ENCODE data around the gene ABCC1. TPM values are rescaled to one million over a fixed set of nuclear protein-coding genes. Genes with fewer than 3 reads are reported as not detected.
"Not testable (repeated sequence)": the region's sequence is repeated elsewhere in the genome, so short reads cannot be mapped to it uniquely, and the experiment has no call there.

ABCC1 gene
- polyA plus RNA-seq, 1 of the 3 experiments (the other 2 are of a cell fraction): 23.7 TPM

- POLR2A ChIA-PET: interaction anchor here (0.6 kb wide), 1 partner anchor 412 kb away, joined by 3 read pairs; no protein-coding TSS in a partner anchor
- not testable (repeated sequence) for H3K4me3 ChIP-seq (ENCODE audit: low read depth in 2 of 2, low read length in 1 of 2); H3K9me3 ChIP-seq; H3K4me2 ChIP-seq; DNase-seq; H3K4me1 ChIP-seq (ENCODE audit: control insufficient read depth in 1 of 2, insufficient read depth in 2 of 2, low read depth in 1 of 2, low read length in 1 of 2); H3K9ac ChIP-seq; H3K27ac ChIP-seq (ENCODE audit: low read depth in 2 of 2, low read length in 1 of 2); H4K20me1 ChIP-seq (ENCODE audit: insufficient read depth); H3K79me2 ChIP-seq (ENCODE audit: insufficient read depth); H2AFZ ChIP-seq (ENCODE audit: low read depth); H3F3A ChIP-seq (replicated peaks; ENCODE audit: insufficient read depth); H3K9me2 ChIP-seq; H3K27me3 ChIP-seq (ENCODE audit: insufficient read depth)
- CTCF ChIA-PET: interaction anchor here (1.5 kb wide), 1 partner anchor 349 kb away, joined by 3 read pairs; no protein-coding TSS in a partner anchor
- H3K36me3 ChIP-seq (replicated peaks in 1 of 2; ENCODE audit: control insufficient read depth in 1 of 2, insufficient read depth in 2 of 2, low read length in 1 of 2): peaks cover 22 to 24% of the 10 kb centered on the region in 2 experiments
- WGBS (ENCODE audit: low lambda C conversion rate): 100% methylated on average over 1 of the region's 21 CpGs
These were observed 155.4 kb downstream of the ABCC1 start for GRCh38 chr16:16104804-16105141.

GRCh38 chr16:16105646-16106045 is 156.2 kb downstream of the ABCC1 start:
- Histone ChIP-seq H3K9me2 (no peaks in the 10 kb centered on the region), H3K9me3 (no peaks in the 10 kb centered on the region), H3F3A (replicated peaks; ENCODE audit: insufficient read depth) (no peaks in the 10 kb centered on the region), H3K79me2 (ENCODE audit: insufficient read depth) (no peaks in the 10 kb centered on the region), H4K20me1 (ENCODE audit: insufficient read depth) (no peaks in the 10 kb centered on the region), H3K4me2 (no peak overlapping the region), H3K27ac (ENCODE audit: low read depth in 2 of 2, low read length in 1 of 2) (no peak overlapping the region), H3K4me3 (ENCODE audit: low read depth in 2 of 2, low read length in 1 of 2) (no peak overlapping the region), H3K9ac (no peak overlapping the region), H3K27me3 (ENCODE audit: insufficient read depth) (no peaks in the 10 kb centered on the region), H2AFZ (ENCODE audit: low read depth) (no peak overlapping the region), H3K4me1 (ENCODE audit: control insufficient read depth in 1 of 2, insufficient read depth in 2 of 2, low read depth in 1 of 2, low read length in 1 of 2) (no peaks in the 10 kb centered on the region), H3K36me3 (replicated peaks in 1 of 2; ENCODE audit: control insufficient read depth in 1 of 2, insufficient read depth in 2 of 2, low read length in 1 of 2) (peaks cover 20 to 22% of the 10 kb centered on the region in 2 experiments)
- no peak for DNase-seq
- CTCF ChIA-PET: interaction anchor here (0.6 to 1.5 kb wide), 3 partner anchors 93 to 756 kb away, joined by 3 to 4 read pairs (median 3); no protein-coding TSS in a partner anchor
- TF ChIP-seq SMC3 (IDR thresholded peaks at IDR 0.05; ENCODE audit: low read depth, low read length): no peak
- WGBS (ENCODE audit: low lambda C conversion rate): 84% methylated on average over 14 of the region's 14 CpGs
- POLR2A ChIA-PET: no interaction called here

GRCh38 chr16:16106466-16106865 is 157.1 kb downstream of the ABCC1 start:
- no peaks in the 10 kb centered on the region for H3K9me2 ChIP-seq
- H3K9me3 ChIP-seq: no peaks in the 10 kb centered on the region
- no peaks in the 10 kb centered on the region for H3K79me2 ChIP-seq (ENCODE audit: insufficient read depth)
- no peak overlapping the region for H3K4me2 ChIP-seq
- H3K27me3 ChIP-seq (ENCODE audit: insufficient read depth): no peaks in the 10 kb centered on the region
- no peak overlapping the region for H3K4me3 ChIP-seq (ENCODE audit: low read depth in 2 of 2, low read length in 1 of 2)
- ChIA-PET POLR2A (no interaction called here), CTCF (interaction anchor here (0.7 to 1.3 kb wide), 3 partner anchors 13 to 94 kb away, joined by 3 to 4 read pairs (median 3); no protein-coding TSS in a partner anchor)
- H3K4me1 ChIP-seq (ENCODE audit: control insufficient read depth in 1 of 2, insufficient read depth in 2 of 2, low read depth in 1 of 2, low read length in 1 of 2): no peaks in the 10 kb centered on the region
- peaks cover 21 to 24% of the 10 kb centered on the region in 2 experiments for H3K36me3 ChIP-seq (replicated peaks in 1 of 2; ENCODE audit: control insufficient read depth in 1 of 2, insufficient read depth in 2 of 2, low read length in 1 of 2)
- no peaks in the 10 kb centered on the region for H4K20me1 ChIP-seq (ENCODE audit: insufficient read depth)
- WGBS (ENCODE audit: low lambda C conversion rate): 83% methylated on average over 5 of the region's 6 CpGs
- DNase-seq: no peak
- H3K27ac ChIP-seq (ENCODE audit: low read depth in 2 of 2, low read length in 1 of 2): no peak overlapping the region
- H3K9ac ChIP-seq: no peak overlapping the region
- H3F3A ChIP-seq (replicated peaks; ENCODE audit: insufficient read depth): no peaks in the 10 kb centered on the region
- no peak overlapping the region for H2AFZ ChIP-seq (ENCODE audit: low read depth)
- no peak for TF ChIP-seq GABPA (IDR thresholded peaks at IDR 0.05; ENCODE audit: low read depth)
- TF ChIP-seq RAD21 (IDR thresholded peaks at IDR 0.05; ENCODE audit: low read length): no peak
- no peak for TF ChIP-seq JUND (IDR thresholded peaks at IDR 0.05)
- TF ChIP-seq SMC3 (IDR thresholded peaks at IDR 0.05; ENCODE audit: low read depth, low read length): no peak
- no peak for TF ChIP-seq USF1 (IDR thresholded peaks at IDR 0.05; ENCODE audit: borderline replicate concordance, low read depth)
- TF ChIP-seq TAF1 (IDR thresholded peaks at IDR 0.05; ENCODE audit: borderline replicate concordance, low read depth, low read length): no peak
- no peak for TF ChIP-seq SIN3A (IDR thresholded peaks at IDR 0.05; ENCODE audit: borderline replicate concordance, low read depth, low read length)
- TF ChIP-seq FOXM1 (IDR thresholded peaks at IDR 0.05; ENCODE audit: low read depth): no peak
- TF ChIP-seq MXI1 (IDR thresholded peaks at IDR 0.05; ENCODE audit: low read depth, low read length): no peak
- TF ChIP-seq PBX3 (IDR thresholded peaks at IDR 0.05): no peak
- TF ChIP-seq TCF12 (IDR thresholded peaks at IDR 0.05): no peak
- no peak for TF ChIP-seq NRF1 (IDR thresholded peaks at IDR 0.05; ENCODE audit: low read depth, low read length)
- no peak for TF ChIP-seq TEAD4 (IDR thresholded peaks at IDR 0.05; ENCODE audit: borderline replicate concordance, insufficient read depth)
- TF ChIP-seq POLR2AphosphoS5 (IDR thresholded peaks at IDR 0.05; ENCODE audit: low read depth, low read length): no peak
- no peak for TF ChIP-seq REST (IDR thresholded peaks at IDR 0.05; ENCODE audit: low read depth, low read length)
- TF ChIP-seq CTCF (IDR thresholded peaks at IDR 0.05): no peak

Measured in SK-N-SH (cell line).